Left lobe of liver (tissue), 2 donors: ENCODE results near the gene MSL1. TPM values are rescaled to one million over a fixed set of nuclear protein-coding genes. Genes with fewer than 3 reads are reported as not detected.

Experiments used
- ATAC-seq: fragments of 200-7000 bp; cut with Tn5 transposase; one replicate; pipeline ENCODE4 v1.9.1; 2020; ENCODE audit warnings: mild to moderate bottlenecking, moderate library complexity
- DNase-seq: peaks from one replicate; pipeline ENCODE4 v3.0.0-alpha.2; 2020; ENCODE audit warnings: low spot score
- total RNA-seq: library from RNA; stranded (reverse); gene quantifications from one replicate; pipeline ENCODE4 v1.2.1, GENCODE V29; 2021
- donor health status: DM: no; HTN: no; CAD: no; lungs with moderate emphysema.
- donor health status: DM: no; HTN: yes; CAD: no.

MSL1 gene
- total RNA-seq, 1 donor from 2014 or later = 45.9 TPM

DNA sequence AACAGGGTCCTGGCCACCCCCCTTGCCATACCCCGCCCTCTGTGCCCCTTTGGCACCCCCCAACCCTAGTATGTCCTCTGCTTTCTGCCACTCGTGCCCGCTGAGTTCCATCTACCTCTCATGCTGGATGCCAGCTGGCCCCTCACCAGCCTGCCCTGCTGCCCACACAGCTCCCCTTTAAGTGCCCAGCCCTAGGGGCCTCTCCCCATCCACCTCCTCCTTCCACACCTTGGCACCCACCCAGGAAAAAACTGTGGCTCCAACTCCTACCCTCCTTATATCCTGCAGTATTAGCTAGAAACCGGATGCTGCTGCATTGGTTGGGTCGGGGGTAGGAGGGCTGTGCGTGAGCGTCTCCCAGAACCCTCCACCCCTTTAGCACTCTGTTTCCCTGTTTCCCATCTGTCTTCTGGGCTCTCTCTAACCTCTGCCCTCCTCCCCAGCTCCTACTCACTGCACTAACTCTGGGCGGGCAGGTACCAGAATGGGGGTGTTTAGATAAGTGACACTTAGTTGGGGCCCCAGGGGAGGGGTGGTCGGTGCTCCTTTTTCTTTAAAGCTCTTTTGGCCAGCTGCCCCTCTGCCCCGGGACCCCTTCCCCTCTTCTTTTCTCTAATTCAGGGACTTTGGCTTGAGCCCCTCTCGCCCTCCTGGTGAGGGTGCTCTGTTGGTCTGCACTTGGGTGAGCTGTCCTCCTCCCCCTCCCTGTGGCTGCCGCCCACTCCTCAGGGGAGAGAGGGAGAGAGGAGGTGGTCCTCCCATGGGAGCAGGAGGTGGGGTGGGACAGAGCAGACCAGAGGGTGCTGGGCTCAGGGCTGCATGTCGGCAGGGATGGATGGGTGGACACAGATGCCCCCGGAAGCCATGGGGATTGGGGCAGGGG, 31.3 kb upstream of the MSL1 start:
- ATAC-seq (no peak), DNase-seq (no peak)

DNA sequence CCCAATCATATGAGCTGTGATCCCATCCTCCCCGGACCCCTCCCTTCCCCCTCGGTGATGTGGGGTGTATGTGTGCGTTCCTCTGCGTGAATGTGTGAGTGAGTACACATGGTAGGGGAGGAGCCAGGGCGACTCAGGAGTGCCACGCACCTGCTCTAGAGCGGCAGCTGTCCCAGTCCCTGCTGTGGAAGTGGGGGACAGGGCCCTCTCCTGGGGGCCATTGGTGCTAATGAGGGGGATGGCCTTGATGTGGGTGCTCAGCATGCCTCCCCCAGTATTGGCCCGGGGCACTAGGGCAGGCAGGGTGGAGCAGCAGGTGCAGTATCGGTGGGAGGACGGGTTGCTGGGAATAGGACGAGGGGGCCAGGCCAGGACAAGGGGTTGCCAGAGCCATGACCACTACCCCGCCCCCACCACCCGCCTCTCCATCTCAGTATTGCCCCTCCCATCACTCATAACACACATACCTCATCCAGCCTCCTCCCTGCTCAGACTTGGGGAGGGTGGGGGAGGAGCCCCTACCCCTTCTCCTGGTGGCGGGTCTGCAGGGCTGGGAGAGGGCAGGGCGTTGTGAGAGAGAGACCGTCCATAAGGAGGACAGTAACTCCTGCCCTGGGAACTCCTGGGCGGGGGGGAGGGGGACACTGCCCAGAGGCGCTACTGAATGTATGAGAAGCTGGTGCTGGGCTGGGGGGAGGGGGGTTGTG, 29.9 kb upstream of the MSL1 start:
- ATAC-seq = peak; percentile 25
- no peak for DNase-seq

DNA sequence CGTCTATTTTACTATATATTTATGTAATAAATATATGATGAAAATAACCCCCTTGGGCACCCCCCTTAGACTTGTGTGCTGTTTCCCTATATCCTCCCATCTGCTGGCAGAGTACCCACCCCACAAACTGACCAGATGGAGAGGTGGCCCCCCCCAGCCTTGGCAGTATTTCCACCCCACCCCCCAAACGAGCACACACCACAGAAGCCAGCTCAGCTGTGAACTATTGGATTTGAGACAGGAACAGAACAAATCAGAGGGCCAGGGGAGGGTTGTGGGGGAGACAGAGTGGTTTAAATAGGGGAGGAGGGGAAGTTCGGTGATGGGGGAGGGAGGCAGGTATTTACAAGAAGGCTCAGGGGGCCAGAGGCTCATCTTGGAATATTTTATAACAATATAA, 29.2 kb upstream of the MSL1 start:
- no peak for DNase-seq
- ATAC-seq = no peak

DNA sequence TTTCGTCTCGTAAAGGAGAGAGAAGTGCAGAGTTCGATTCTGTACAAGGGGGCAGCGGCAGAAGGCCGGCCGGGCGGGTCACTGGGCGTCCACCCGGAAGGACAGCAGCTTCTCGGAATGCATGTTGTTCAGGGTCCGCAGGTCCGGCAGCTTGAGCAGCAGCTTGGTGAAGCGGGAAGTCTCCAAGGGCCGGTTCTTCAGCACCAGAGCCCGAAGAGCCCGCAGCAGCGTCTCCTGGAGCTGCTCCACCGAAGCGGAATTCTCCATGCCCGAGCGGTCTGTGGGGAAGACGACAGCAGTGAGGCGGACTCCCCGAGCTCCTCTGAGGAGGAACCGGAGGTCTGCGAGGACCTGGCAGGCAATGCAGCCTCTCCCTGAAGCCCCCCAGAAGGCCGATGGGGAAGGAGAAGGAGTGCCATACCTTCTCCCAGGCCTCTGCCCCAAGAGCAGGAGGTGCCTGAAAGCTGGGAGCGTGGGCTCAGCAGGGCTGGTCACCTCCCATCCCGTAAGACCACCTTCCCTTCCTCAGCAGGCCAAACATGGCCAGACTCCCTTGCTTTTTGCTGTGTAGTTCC, 28.7 kb upstream of the MSL1 start:
- no peak for ATAC-seq
- no peak for DNase-seq

DNA sequence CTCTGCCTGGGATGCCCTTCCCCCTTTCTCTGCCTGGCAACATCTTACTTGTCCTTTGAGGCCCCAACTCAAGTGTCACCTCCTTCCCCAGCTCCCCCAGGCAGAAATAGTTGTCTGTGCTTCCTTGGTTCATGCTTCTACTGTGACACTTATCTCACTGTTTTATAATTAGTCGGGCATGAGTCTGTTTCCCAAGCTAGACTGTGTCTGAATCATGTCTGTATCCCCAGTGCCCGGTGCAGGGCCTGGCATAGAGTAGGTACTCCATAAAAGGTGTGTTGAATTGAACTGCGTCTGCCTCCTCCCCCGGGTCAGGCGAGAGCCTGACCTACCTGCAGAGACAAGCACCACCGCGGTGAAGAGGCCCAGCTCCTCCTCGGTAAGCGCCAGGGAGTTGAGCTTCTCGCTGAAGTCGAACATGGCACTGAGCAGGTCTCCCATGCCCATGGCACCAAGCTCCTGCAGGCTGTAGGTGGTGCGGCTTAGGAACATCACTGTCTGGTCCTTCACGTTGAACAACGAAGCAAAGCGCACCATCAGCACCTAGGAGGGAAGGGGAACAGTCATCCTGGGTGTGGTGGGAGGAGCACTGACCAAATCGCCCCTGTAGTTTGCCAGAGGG, 28.1 kb upstream of the MSL1 start:
- no peak for ATAC-seq
- no peak for DNase-seq

DNA sequence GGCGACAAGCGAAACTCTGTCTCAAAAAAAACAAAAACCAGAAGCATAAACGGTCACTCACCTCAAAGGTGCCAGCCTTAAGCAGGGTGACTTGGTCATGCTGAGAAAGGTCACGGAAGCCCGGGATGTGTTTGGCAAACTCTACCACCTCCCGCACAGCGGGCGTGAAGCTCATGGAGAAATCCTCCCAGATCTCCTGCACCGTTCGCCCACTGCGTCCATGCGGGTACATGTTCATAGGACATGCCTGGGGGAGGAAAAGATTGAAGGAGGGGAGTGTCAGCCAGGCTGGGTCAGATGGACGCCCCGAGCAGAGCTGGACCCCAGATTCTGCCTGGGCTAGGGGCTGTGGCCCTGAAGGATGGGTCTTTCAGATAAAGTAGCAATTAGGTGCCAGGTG, 26.9 kb upstream of the MSL1 start:
- DNase-seq (no peak), ATAC-seq (no peak)

DNA sequence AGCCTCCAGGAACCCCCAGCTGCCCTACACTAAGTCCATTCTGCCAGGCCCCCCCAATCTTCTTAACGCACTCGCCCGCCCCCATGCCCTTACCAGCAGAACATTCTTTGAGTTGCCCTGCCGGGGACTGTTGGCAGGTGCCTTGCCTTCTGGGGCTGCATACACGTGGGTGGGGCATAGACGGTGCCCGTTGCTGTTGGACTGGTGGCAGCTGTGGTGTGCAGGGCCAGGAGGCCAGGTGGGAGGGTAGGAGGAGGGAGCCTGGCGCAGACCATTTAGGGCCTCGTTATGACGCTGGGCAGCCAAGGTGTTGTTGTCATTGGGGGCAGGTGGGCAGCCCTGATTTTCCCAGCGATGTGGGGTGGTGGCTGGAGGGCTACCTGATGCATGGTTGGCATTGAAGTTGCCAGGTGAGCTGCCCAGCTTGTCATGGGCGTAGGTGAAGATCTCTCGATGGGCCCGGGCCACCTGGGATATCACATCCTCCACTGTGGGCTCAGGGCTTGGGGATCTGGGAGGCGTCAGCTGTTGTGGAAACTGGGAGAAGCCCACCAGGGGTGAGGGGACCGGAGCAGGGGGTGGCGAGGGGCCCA, 26.3 kb upstream of the MSL1 start:
- no peak for ATAC-seq
- DNase-seq = no peak

DNA sequence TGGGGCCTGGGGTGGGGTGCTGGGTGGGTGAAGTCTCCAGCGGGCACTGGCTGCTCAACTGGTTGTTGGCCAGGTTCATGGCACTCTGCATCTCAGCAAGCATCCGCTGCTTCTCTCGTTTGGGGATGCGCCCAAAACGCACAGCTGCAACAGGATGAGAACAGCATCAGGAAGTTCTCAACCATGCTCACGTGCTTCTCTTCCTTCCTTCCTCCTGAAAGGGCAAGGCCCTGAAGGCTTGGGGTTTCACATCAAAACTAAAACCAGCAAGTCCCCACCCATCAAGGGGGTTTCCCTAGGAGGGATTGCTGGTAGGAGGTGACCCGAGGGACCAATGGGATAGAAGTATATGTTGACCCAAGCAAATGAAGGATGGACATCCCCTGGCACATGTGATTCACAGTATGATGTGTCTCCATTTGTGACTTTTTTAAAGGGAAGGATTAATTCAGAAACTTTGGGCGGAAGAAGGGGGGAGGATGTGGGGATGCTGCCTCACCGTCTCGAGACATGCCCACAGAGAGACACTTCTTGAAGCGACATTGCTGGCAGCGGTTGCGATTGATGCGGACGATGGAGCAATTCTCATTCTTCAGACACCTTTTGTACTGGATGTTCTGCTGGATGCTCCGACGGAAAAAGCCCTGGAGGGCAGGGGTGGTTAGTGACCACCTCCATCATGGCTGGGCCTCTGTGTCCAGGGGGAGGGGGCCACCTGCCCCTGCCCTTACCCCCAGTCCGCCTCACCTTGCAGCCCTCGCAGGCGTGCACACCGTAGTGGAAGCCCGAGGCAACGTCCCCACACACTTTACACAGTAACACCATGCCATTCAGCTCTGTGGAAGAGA, 25.6 kb upstream of the MSL1 start:
- ATAC-seq (no peak), DNase-seq (no peak)

DNA sequence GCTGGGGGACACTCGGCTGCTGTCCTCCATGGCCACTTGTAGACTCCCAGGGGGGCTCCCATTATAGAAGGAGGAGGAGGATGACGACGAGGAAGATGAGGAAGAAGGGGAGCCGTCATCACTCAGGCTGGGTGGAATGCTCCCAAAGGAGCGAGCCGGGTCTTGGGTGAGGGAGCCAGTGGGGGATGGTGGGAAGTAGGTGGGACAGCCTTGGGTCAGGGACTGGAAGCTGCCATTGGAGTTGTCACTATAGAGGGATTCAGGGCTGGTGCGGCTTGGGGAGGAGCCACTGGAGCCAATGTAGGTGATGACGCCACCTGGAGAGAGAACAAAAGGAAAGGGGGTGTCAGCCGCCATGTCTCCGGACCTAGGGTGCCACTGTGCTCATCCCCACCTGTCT, 24.7 kb upstream of the MSL1 start:
- no peak for ATAC-seq

DNA sequence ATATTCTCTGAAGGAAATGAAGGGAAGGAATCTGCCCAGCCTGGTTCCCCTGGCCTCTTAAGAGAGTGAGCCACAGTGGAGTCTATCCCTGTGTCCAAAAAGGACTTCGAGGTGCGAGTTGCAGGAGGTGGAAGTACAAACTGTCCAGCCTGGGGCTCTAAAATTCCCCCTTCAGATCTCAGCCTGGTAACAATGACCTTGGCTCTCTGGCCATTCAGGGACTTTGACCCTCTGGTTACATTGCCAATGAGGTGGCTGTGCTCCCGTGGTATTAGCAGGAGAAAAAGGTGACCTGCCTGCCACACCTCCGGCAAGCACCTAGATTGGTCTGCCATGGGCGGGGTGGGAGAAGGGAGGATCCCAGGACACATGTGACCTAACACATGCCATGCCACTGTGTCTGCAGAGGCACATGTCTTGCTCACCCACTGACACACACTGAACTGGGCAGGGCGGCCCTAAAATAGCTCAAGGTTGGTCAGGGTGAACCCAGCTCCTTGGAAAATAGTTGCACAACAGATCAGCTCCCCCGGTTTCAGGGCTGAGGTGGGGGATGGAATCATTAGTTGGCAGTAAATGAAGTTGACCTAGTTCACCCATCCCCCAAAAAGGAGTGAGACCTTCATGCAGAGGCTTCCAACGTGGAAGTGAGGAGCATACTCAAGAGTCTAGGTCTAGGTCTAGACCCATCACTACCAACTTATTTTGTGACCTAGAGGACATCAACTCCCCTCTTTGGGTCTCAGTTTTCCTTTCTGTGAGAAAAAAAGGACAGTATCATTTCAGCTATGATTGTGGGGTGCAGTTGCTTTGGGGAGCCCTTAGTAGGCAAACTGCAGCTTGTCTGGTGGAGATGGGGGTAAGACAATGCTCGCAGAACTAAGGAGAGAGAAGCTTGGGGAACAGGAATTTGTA, 23.6 kb upstream of the MSL1 start:
- DNase-seq (peak; percentile 96), ATAC-seq (peak; percentile 47)

More for the DNA sequence above, 24.7 kb upstream of the MSL1 start:
- DNase-seq = no peak

DNA sequence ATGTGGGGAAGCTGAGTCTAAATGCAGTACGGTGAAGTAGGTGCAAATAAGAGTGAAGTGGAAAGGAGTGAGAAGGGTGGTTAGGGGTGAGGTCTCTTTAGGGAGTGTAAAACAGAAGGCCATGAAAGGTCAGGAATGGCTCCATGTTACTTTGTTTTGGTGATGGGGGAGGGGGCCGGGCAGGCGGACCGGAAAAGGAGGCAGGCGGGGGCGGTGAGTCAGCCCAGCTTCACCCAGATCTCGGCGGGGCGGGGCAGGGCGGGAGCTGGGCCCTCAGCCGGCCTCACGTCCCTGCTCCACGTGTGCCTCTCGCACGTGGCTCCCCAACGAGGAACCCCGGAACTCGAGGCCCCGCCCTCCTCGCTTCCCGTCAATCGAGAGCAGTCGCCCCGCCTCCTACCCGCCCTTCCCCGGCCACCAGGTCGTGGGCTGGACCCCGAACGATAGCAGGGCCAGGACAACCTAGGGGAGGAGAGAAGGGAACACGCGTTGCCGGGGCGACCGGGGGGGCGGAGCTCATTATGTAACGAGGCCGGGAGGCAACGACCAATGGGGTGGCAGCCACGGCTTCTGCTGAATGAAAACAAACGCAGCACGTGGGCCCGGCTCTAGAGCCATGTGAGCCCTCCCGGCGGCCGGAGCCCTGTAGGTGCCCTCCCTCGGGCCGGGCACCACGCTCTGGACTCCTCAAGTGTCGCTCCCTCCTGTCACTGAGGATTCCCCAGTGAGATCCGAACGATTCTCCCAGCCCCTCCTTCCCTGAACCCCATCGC, 22.7 kb upstream of the MSL1 start:
- ATAC-seq = peak; percentile 72

DNA sequence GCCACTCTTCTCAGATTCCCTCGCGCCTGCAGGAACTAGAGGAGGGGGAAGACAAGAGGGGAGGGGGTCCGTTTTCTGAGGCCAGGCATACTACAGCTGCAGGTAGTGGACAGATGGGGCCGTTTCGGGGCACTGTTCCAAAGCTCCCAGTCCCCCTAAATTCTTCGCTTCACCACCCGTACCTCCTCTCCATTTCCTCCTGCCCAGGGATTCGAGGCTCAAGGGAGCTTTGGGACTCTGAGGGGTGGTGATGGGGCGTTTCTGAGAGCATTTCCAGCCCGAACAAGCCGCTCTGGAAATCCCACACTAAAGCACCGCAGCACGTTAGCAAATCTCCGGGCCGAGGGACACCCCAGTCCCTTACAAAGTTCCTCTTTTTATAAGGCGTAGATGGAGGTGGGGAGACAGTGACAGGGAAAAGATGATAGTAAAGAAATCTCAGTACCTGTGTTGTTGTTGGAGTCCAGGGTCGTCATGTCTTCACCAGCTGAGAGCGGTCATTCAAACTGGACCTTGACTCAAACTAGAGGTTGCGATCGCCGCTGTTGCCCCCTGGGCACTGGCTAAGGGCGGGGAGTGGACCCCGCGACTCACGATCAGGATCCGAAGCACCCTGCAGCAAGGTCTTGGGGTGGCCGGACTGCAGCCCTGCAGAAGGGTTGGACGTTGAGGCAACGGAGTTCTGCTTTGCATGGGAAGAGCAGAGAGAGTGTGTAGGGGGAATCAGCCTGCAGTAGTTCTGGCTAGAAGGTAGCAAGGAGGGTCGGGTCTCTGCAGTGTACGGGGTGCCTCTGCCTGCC, 22.0 kb upstream of the MSL1 start:
- DNase-seq (no peak), ATAC-seq (no peak)

More for the DNA sequence above, 22.7 kb upstream of the MSL1 start:
- peak; percentile 100 for DNase-seq

DNA sequence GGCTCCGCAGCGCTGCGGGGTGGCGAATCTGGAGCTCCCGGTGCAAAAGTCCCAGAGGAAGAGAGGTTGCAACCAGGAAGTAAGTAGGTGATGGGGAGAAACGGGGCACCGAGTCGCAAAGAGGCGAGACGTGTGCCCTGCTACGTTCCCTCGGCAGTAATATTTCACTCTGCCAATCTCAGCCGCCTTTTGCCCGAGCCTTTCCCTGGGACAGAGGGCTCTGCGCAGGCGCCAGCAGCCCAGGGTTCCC, 21.4 kb upstream of the MSL1 start, which contains the start of gene NR1D1:
TSS of gene NR1D1 (minus strand) at position 171 of the 250 bp plus-strand sequence. CDS start 495 bp downstream, outside the sequence.
- no peak for DNase-seq
- peak; percentile 52 for ATAC-seq

DNA sequence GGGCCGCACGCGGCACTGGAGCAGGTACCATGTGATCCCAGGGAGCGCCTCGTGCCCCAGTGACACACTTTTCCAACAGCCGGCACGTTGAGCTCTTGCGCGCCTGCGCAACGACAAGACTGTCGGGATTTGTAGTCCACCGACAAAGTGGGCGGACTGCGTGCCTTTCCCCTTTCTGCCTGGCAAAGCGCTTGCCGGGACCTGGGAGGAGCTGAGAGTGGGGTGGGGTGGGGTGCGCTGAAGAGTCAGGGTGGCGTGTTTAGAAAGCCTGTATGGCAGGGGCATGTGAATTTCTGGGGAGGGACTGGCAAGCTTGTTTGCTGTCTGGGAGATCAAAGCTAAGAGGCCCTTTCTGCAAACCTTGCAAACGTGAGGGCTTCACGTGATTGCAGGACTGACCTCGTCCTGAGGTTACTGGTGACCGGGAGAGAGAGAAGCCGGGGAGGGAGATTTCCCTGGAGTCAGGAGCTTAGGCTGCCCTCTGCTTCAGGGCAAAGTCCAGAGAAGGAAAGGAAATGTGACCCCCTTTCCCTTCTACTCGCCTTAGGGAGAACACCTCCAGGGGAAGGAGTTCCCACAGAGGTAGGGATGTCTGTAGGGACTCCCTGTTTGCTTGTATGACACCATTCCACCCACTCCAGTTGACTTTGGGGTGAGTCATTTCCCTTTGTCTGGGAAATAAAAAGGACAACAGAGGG, 21.0 kb upstream of the MSL1 start:
- DNase-seq = peak; percentile 99
- ATAC-seq = peak; percentile 54

DNA sequence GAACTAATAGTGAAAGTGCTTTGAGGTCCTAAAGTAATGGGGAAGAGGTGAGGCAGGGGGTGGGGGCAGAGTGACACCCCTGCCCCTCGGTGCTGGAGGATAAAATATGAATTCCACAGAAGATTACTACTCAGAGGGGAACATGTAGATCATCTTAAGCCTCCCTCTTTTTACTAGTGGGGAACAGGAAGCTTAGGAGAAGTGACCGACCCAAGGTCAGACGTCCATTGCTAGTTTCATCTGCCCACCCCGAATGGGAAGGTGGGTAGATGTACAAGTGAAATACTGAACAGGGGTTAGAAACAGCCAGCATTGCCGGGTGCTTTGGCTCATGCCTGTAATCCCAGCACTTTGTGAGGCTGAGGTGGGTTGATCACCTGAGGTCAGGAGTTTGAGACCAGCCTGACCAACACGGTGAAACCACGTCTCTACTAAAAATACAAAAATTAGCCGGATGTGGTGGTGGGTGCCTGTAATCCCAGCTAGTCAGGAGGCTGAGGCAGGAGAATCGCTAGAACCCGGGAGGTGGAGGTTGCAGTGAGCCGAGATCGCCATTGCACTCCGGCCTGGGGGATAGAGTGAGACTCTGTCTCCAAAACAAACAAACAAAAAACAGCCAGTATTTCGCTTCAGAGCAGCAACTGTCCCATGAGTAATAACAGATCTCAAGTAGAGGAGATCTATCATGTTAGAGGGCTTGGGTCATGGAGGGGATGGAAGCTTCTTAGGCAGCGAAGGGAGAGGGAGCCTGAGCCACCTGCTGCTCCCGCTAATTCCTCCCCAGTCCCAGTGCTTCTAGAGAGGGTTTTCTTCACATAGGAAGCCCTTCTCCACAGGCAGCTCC, 20.2 kb upstream of the MSL1 start:
- ATAC-seq (no peak), DNase-seq (no peak)

DNA sequence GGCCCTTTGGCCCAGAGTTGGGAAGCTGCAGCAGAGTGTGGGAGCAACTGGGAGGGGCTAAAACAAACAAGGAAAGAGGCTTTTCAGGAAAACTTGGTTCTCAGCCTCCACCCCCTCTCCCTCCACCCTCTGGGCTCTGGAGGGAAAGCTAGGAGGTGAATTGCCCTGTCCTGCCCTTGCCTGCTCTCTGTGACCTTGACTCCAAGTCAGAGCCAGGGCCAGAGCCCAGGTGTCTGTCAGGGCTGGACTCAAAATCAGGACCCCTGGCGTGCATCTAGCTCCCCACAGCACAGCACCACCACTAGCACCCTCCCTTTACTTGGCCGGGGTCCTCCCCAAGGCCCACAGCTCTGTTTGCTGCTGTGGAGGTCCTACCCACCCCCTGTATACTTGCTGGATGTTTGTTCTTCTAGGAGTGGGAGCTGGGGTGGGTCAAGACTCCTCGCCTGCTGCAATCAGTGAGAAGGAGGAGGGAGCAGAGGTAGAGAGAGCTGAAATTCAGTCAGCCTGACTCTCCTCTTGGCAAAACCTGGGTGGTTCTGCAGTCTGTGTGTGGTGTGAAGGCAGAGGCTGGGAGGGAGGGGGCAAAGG, 18.6 kb upstream of the MSL1 start:
- ATAC-seq (no peak), DNase-seq (no peak)
